Vagina (tissue), 2 donors: ENCODE results near the gene AP4S1.

ENCODE experiments used
- CTCF ChIP-seq, 3 experiments: fragments of 450-650 bp in 2 of 3; fragments of 200-600 bp in 1 of 3; sonication (generic) in 1 of 3; IDR thresholded peaks; one replicate each; pipeline ENCODE4 v1.5.1; 2017 to 2019; ENCODE audit warnings: antibody characterized with exemption in 3 of 3, mild to moderate bottlenecking in 2 of 3, moderate library complexity in 2 of 3
- POLR2AphosphoS5 ChIP-seq, 2 donors: sonication (generic); formaldehyde crosslinking; IDR thresholded peaks; one replicate each; pipeline ENCODE4 v1.9.0; 2017; ENCODE audit warnings: antibody characterized with exemption in 2 of 2, mild to moderate bottlenecking in 2 of 2, low read depth in 1 of 2; ENCODE audit not compliant: insufficient read depth in 1 of 2

GRCh38 chr14:31043379-31043778, 17.9 kb downstream of the AP4S1 start:
- TF ChIP-seq POLR2AphosphoS5 (IDR thresholded peaks at IDR 0.05; ENCODE audit: insufficient read depth in 1 of 2, low read depth in 1 of 2), result no peak
- no peak for TF ChIP-seq CTCF (IDR thresholded peaks at IDR 0.05)
